HG03378 (cell line): ENCODE data around the gene SLC66A3.

Source experiments
- ATAC-seq: cut with Tn5 transposase; IDR thresholded peaks from one replicate; pipeline ENCODE4 v1.9.1; 2021; ENCODE audit warnings: mild to moderate bottlenecking, moderate library complexity; ENCODE audit not compliant: unreplicated experiment

The SLC66A3 gene

DNA sequence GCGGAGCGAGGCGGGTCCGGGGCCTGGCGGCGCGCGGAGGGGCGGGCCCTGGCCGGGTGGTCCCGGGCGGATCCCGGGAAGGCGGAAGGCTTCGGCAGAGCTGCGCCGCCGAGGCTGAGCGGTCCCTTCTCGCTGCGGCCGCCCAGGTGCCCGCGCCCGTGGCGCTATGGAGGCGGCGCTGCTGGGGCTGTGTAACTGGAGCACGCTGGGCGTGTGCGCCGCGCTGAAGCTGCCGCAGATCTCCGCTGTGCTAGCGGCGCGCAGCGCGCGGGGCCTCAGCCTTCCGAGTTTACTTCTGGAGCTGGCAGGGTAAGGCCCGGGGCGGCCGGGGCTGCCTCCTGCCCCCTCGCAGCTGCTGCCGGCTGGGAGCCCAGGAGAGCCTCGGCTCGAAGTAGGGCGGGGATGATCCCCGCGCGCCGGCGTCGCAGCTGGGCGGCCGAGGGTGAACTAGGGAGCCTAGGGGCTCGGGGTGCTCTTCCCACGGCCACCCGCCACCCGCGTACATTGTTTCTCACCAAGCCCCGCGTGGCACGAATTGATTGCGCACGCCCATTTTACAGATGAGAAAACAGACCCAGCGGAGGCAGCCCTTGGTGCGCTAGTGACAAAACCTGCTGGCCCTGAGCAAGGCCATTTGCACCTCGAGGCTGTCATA lies at the start of gene SLC66A3:
Gene SLC66A3, plus strand, starts transcription at position 87 of the 655 bp plus-strand sequence. Its CDS starts 80 bp downstream, at position 167.
- peak; percentile 76 for ATAC-seq

DNA sequence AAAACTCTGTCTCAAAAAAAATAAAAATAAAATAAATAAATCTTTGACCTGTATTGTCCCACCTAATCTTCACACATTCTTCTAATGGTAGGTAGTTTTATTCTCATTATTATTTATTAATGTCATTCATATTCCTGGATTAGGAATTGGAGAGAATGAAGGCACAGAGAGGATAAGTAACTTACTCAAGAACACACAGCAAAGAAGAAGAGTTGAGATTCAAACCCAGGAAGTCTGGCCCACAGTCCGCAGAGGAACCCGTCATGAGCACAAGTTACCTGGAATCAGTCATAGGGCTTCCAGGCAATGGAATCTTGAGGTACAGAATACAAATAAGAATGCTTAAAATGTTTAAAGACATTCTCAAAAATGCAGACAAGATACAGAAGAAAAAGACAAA lies 46.3 kb upstream of the SLC66A3 start:
- no peak for ATAC-seq

DNA sequence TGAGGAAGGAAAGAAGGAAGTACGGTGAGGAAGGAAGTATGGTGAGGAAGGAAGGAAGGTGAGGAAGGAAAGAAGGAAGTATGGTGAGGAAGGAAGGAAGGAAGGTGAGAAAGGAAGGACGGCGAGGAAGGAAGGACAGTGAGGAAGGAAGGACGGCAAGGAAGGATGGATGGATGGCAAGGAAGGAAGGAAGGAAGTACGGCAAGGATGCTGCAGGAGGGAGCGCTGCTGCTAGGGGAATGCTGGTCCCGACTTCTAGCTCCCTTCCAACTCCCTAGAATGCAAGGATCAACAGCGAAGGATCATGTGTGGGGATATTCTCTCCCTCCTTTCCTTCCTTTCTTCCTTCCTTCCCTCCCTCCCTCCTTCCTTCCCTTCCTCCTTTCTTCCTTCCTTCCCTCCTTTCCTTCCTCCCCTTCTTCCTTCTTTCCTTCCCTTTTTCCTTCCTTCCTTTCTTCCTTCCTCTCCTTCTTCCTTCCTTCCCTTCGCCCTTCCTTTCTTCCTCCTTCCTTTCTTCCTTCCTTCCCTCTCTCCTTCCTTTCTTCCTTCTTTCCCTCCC lies 42.3 kb upstream of the SLC66A3 start:
- ATAC-seq = no peak

DNA sequence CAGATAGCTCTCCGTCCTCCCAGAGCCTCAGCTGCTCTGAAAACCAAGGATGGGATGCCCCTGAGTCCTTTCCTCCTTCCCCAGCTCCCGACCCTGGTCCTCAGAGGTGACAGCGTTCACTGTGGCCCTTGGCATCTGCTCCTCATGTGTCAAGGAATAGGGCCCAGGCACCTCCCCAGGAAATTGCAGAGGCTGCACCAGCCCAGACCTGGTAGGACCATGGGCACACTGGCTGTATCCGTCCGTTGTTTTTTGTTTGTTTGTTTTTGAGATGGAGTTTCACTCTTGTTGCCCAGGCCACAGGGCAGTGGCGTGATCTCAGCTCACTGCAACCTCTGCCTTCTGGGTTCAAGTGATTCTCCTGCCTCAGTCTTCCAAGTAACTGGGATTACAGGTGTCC lies 37.5 kb upstream of the SLC66A3 start:
- ATAC-seq = no peak

DNA sequence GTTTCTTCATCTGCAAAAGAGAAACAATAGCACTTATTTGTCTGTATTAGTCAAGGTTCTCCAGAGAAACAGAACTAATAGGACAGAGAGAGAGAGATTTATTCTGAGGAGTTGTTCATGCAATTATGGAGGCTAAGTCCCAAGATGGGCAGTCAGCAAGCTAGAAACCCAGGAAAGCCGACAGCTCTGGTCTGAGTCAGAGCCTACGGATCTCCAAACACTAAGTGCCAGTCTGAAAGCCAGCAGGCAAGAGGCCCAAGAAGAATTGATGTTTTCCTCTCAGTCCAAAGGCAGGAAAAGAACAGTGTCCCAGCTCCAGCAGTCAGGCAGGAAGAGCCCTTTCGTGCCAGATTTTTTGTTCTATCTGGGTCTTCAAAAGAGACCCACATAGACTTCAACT lies 36.5 kb upstream of the SLC66A3 start:
- ATAC-seq = no peak

DNA sequence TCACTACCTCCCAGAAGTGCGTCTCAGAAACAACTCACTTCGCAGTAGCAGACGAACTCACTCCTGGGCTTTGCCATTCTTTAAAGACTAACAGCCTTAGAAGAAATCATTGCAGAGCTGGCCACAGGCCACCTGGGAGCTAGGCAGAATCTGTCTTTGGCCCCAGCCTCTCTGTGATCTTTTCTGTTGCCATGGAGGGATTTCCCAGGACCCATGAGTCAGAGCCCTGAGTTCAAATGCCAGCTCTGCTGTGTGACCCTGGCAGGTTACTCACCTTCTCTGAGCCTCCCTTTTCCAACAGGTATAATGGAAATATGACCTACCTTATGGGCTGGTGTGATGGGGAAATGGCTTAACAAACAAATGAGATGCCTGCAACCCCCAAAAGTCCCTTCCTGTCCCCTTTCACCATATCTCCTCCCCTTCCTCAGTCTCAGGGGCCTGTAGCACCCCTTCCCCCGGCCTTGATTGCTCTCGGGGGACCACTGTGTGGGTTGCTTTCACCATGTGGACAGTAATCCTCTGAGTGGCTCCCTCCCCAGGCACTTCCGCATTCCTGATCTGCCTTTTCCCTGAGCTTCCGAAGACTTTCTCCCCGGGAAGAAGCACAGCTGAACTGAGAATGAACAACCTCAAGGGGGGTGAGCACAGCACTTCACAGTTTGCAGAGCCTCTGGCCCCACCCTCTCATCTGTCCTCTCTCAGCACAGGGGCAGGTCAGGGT lies 34.0 kb upstream of the SLC66A3 start:
- no peak for ATAC-seq

DNA sequence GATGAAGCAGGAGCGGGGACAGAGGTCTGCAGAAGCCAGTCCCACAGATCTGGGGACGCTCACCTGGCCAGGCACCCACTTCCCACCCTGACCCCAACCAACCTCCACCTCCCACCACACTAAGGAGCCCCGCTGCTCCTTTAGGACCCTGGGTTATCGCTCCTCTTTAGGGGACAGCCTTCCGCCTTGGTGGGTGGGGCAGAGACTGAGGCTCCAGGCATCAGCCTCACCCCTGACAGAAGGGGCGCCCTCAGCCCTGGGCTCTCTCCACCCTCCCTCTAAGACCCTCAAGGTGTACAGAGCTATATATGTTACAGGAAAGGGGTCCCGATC lies 33.5 kb upstream of the SLC66A3 start:
- no peak for ATAC-seq

DNA sequence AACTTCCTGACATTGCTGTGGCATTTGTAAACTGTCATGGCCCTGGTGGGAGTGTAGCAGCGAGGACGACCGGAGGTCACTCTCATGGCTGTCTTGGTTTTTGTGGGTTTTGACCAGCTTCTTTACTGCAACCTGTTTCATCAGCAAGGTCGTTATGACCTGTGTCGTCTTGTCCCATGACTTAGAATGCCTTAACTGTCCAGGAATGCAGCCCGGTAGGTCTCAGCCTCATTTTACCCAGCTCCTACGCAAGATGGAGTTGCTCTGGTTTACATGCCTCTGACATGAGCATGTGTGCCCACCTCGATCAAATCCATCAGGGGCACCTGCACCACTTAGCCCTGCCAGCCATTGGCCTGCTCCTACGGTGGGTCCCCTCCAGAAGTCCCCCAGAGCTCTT lies 32.9 kb upstream of the SLC66A3 start:
- ATAC-seq = no peak

DNA sequence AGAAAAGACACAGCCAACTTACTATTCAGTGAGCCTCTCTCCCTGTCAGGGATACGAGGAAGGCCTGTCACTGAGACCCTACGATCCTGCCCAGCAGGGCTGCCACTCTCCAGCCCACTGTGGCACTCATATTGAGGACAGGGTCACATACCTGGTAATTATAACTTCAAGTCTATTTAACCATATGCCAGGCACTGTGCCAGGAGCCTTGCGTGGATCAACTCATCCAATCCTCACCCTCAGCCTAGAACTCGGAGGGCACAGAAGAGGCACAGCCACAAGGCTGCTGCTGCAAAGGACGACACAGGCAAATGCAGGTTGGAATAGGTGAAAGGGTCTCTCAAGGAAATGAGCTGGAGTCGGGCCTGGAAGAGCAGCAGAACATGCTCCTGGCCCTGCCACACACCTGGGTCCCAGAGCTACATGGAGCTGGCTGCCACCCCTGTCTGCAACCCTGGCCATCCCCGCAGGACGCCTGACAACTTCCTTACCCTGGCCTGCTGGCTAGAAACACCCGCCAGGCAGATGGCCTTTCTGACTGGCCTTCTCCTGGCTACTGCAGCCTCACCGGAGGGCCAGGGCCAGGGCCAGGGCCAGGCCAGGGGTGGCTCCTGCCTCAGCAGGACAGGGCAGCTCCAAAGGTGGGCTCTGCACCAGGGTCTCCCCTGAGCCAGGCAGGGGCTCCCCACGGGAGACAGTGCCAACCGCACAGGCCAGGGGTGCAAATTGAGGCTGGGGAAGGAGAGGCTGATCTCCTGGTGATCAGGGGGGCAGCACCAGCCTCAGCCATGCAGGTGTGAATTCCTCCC lies 32.1 kb upstream of the SLC66A3 start:
- no peak for ATAC-seq

DNA sequence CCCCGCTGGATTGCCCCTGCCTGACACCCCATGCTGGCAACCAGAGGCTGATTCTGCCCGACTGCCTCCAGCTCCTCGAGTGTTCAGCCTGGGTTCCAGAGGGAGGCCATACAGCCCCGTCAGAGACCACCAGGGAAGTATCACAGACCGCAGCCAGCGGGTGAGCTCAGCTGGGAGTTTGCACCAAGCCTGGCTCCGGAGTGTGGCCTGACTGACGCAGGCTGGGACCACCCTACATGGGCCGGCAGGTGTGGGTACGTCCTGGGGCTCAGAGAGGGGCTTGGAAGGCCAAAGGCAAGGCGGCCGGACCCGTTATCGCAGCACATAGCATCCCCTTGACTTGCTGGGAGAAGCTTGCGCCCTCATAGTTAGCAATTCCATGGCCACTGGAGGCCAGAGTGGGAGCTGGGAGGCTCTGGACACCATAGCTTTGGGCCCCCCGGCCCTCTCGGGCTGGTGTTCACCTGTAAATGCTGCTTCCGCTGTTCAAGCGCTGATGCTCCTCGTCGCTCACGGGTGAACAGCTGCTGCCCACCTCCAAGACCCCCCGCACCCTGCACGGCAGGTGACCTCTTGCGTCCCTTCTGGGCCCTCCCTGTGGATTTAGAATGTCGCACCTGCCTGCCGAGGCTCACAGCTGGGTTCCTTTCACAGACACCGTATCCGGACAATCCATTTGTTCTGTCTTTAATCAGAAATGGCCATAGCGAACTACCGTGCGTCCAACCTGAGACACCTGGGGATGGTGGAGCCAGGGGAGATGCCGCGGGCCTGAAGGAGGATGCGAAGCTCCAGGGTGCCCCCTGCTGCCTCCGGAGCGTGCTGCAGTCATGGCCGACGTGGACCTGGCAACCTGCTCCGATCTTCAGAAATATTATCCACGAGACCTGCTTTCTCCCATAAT lies 31.2 kb upstream of the SLC66A3 start:
- no peak for ATAC-seq

DNA sequence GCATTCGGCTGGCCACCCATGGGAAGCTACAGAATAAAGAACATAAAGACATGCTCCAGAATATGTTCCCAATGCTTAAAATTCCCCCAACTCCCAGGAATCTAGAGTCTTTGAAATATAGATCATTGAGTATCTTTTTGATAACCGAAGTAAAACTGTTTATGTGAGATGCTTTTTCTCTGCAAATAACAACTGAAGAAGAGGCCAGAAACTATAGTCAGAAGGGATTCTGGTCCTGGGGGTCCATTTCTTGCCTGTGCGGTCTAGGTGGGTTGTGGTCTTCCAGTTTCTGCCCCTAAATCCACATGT lies 30.6 kb upstream of the SLC66A3 start:
- no peak for ATAC-seq

DNA sequence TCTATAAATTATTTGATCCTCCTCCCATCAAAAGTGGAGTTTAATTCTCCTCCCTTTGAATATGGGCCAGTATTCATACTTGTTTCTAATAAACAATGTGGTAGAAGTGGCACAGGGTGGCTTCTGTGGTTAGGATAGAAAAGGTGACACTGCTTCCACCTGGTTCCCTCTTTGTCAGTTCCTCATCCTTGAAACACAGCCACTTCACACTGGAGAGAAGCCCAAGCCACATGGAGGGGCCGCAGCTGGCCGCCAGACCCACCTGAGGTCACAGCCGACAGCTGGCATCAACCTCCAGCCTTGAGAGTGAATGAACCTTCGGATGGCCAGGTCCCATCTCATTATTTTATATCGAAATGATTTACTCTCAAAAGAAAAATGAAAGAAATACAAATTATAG lies 27.5 kb upstream of the SLC66A3 start:
- ATAC-seq = no peak

DNA sequence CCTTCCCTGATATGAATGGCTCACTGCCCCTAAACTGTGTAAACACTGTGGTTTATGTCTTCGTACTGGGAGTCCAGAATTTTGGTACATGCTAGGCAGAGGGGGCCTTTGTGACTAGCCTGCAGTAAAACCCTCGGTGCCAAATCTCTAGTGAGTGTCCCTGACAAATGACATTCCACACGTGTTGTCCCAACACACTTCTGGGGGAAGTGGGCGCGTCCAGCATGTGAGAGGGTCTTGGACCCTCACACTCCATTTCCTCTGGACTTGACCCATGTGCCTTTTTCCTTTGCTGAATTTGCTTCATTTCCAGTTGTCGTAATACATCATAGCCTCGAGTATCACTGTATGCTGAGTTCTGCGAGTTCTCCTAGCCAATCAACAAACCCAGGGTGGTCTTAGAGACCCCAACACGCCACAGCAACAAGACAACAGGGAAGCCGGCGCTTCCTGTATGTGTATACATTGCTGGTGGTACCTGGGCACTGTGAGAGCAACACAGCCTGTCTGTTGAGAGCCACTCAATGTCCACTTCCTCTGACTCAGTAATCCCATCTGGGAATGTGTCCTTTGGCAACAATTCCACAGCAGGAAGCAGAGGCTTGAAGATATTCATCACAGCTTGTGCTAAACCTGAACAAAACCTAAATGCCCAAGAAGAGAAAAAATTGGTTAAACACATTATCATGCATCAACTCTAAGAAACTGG lies 26.9 kb upstream of the SLC66A3 start:
- ATAC-seq = no peak

DNA sequence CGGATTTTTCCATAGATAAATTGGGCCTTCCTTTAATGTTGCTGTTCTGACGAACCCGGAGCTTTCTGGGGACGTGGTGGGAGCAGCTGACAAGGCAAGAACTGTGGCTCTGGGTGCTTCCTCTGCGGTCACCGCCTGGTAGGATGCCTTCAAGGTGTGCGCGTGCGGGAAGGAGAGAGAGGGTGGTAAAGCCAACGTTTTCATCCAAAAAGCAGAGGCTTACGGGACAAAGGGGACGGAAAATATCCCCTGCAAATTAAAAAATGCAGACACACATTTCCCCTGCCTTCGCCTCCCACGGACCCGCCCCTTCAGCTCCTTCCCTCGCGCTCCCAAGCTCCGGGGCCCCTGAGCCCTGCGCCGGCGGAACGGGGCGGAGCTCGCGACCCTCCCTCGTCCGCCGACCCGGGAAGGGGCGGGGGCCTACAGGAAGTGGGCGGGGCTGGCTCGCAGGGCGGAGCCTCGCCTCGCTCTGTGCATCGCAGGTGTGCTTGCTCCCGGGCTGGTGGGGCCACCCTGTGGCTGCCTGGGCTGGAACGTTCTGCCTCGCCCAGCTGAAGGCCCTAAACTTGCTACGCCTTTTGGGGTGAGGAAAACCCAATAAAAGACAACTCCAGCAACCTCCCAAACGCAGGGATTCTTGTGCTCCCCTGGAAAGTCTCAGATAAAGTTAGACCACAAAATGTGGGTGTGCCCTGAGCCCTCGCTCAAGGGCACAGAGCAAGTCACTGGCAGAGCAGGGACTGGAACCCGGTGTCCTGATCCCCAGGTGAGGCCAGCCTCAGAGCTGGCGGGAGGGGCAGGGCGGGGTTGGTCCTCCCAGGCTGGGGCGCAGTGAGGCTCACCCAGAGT lies 25.4 kb upstream of the SLC66A3 start:
- peak; percentile 56 for ATAC-seq

DNA sequence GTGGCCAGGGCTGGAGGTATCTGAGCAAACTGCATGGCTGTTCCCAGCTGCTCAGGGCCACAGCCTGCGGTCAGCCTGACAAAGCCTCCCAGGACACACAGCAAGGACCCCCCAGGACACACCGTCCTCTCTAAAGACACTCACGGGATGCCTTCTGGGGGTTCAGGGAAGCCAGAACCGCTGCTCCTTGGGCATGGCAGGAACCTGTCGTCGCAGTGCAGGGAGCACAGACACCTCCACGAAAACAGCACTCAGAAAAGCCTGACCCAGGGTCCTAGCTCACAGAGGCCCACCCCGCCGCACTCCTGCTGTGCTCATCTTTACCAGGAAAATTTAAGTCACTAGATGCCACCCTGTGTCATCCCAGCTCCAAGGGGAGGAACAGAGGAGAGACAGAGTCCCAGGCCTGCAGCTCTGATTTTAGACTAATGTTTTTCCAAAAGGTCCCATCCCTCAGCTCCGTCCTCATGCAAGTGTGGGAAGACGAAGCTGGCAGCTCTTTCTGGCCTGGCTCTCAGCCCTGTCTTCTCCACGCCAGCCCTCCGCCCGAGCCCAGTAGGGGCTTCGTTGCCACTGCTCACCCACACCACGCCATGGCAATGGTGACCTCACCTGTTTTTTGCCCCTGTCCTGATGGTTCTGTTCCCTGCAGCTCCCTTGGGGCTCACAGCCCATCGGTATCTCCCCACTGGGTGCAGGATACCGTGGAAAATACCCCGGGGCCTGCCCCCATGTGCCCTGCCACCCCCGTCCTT lies 23.9 kb upstream of the SLC66A3 start:
- no peak for ATAC-seq

DNA sequence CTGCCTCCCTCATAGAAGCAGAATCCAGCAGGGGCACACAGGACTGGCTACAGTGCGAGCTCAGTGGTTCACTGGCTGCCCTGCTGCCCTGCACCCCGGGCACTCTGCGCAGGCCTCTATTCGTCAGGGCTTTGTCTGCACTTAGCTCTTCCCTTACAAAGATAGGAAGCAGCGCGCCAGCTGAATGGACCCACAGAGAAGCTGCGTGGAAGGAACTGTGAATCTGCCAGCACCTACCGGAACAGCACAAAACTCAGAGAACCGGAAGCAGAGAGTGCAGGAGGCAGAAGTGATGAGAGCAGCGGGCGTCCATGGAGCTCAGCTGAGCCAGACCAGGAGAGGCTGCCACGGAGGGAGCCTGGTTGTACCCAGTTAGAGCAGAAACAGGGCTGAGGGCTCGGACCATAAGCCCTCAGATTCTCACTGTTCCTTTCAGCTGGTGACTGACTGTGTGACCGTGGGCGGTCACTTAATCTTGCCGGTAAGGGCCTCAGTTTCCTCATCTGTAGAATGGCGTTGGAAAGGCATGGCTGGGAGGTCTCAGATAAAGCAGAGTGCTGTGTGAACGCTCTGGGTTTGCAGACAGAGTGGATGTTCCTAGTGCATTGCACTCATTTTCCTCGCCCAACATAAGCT lies 23.1 kb upstream of the SLC66A3 start:
- no peak for ATAC-seq

DNA sequence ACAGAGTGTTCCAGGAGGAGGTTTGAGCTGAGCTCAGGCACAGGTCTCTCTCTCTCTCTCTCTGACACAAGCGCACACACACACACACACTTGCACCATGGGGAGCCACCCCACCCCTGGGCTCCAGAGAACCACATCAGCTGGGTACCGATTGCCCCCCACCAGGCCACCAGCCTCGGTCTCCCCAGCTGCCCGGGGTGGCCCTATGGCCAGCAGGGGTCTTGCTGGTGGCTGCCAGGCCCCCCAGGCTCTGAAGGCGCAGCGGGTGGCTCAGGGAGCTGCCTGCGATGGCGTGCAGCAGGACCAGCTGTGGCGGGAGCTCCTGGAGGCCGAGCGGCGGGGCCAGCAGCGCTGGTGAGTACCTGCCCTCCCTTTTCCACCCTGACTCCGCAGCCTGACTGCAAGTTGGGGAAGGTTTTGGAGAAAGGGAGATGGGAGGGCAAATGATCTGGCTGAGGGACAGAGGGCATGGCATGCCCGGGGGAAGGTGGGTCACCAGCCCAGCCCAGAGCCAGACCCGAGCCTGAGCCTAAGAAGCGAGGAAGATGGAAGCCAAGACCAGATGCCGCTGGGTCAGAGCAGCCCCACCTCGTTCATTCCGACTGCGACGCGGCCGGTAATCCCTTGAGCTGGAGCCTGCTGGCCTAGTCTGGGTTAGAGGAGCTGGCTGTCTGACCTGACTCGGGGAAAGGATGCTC lies 21.9 kb upstream of the SLC66A3 start:
- no peak for ATAC-seq

DNA sequence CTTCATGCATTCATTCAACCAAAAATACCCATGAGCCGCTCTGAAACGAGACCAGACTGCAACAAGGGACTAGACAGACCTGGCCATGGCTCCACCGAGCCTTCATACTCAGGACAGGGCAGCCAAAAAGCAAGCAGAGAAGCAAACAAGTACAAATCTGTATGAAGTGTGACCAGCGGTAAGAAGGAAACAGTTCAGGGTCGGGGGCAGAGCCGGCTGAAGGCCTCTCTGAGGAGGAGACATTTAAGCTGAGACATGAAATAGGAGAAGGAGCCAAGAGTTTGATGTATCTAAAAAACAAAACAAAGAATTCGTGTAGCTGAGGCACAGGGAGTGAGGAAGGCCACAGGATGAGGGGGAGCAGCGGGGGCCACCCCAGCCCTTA lies 21.3 kb upstream of the SLC66A3 start:
- no peak for ATAC-seq
